ENCODE measurements around the gene GLI2.

GLI2 gene

DNA sequence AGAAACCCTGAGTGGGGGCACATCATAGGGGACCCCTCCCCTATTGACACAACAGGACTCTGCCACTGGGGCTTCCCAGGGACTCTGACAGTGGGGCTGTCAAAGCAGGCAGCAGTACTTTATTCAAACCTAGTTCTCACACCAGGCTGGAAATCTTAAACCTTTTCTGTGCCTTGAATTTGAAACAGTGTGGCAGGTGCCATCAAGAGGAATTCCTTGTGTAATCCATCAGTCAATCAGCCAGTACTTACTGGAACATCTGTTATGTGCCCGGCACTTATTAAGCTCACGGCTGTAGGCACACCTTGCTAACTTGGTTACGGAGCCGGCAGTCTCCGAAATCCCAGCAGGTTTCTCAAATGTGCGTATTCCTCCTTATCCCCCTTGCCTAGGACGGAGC, 12.0 kb downstream of the GLI2 start:
- H3K4me3 ChIP-seq (ENCODE audit: low read length), result no peak overlapping the region
- TF ChIP-seq, protein P1, sequence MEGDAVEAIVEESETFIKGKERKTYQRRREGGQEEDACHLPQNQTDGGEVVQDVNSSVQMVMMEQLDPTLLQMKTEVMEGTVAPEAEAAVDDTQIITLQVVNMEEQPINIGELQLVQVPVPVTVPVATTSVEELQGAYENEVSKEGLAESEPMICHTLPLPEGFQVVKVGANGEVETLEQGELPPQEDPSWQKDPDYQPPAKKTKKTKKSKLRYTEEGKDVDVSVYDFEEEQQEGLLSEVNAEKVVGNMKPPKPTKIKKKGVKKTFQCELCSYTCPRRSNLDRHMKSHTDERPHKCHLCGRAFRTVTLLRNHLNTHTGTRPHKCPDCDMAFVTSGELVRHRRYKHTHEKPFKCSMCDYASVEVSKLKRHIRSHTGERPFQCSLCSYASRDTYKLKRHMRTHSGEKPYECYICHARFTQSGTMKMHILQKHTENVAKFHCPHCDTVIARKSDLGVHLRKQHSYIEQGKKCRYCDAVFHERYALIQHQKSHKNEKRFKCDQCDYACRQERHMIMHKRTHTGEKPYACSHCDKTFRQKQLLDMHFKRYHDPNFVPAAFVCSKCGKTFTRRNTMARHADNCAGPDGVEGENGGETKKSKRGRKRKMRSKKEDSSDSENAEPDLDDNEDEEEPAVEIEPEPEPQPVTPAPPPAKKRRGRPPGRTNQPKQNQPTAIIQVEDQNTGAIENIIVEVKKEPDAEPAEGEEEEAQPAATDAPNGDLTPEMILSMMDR (conservative IDR thresholded peaks at IDR 0.05; ENCODE audit: low read length), result no peak
- DNase-seq (ENCODE audit: low read depth), result no peak

DNA sequence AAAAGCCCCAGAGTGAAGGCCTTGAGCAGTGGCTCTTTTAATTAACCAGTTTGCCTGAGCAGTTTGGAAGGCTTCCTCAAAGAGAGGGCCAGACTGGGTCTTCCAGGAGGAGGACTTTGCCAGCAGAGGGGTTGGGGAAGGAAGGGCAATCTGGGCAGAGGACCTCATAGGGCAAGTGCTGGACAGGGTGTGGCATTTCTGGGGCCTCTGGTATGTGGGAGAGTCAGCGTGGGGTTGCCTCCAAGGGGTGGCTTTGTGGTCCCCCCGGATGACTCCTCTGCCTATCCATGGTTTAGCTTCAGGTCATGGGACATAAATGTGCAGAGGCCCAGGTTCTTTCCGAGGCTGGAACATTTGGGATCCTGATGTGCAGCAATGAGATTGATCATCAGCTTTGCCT, 12.6 kb downstream of the GLI2 start:
- H3K4me3 ChIP-seq (ENCODE audit: low read length), result no peak overlapping the region
- TF ChIP-seq, protein P1 (conservative IDR thresholded peaks at IDR 0.05; ENCODE audit: low read length), result no peak
- DNase-seq (ENCODE audit: low read depth), result no peak

DNA sequence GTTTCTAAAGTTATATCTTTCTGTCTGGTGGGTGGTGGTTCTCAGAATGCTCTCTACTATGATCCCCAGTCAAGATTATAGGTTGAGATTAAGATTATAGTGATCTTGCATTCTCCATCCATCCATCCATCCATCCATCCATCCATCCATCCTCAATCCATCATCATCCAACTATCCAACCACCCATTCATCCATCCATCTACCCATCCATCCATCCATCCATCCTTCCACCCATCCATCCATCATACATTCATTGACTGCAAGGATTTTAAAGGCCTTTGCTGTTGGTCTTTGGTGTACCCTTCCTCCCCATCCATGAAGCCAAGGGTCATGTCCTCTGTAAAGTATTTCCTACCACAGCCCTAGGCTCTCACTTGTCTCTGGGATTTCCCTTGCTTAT, 13.1 kb downstream of the GLI2 start:
- DNase-seq (ENCODE audit: low read depth), result no peak
- no peak overlapping the region for H3K4me3 ChIP-seq (ENCODE audit: low read length)
- TF ChIP-seq, protein P1 (conservative IDR thresholded peaks at IDR 0.05; ENCODE audit: low read length), result no peak

DNA sequence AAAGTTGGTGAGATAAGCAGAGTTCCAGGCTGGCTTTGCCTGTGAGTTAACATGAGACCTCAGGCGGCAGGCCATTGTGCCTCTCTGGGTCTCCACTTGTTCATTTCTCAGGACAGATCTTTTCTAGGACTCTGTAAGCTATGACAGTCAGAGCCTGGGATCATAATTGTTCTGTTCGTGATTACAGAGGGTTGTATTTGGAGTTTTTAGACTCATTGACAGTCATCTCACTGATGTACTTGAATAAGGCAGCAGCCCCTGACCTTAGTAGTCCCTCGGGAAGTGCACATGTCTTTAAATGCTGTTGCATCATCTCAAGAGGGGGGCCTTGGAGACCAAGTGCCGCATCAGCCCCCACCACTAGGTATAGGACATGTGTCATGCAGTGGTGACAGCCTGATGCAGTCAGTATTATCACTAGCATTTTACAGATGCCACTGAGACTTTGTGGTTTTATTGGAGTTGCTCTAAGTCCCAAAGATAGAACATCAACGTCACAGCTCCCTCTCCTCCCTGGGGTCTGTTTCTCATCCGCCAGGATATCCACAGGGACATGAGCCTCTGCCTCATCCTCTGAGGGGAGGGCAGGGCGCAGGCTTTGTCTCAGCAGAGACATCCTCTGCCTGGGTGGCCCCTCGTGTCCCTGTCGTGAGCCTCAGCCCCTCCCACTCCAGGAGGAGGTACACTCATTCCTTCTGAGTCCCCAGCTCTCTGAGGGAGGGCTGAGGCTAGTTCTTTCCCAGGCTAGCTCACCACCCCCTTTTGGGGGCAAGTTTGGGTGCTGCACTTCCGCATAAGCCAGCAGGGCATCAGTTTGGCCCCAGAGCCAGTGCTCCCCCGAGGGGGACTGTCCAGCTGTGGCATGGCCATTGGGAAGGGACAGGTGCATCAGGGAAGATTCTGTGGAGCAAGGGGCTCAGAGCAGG, 14.1 kb downstream of the GLI2 start:
- TF ChIP-seq, protein P1 (conservative IDR thresholded peaks at IDR 0.05; ENCODE audit: low read length), result no peak
- H3K4me3 ChIP-seq (ENCODE audit: low read length), result no peak overlapping the region
- DNase-seq (ENCODE audit: low read depth), result peak; percentile 78

DNA sequence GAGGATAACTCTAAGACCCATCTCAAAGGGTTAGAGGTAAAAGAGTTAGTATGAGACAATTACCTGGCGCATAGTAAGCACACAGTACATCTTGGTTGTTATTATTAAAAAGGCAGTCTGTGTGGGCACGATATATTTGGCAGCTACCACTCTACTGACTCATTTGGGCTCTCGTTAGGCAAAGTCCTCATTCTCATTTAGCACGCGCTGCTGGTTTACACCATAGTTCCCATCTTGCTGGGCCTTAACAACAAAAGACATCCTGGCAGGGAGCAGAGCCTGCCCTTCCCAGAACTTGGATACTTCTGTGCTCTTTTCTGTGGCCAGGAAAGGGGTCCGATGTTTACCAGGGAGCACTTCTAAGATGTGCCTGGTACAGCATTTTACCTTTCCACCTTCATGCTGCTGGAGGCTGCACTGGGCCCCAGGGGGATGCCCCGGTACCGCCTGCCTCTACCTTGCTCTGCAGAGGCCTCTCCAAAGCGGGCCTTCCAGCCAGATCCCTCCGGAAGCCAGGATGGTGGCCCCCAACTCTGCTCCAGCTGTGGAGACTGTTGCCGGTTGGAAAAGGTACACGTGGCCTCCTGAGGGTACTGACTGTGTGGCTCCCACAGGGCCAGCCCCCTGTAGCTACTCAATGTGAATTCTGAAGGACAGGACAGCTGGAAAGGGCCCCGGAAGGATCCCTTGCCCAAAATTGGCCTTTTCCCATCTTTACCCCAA, 15.0 kb downstream of the GLI2 start:
- H3K4me3 ChIP-seq (ENCODE audit: low read length), result no peak overlapping the region
- TF ChIP-seq, protein P1 (conservative IDR thresholded peaks at IDR 0.05; ENCODE audit: low read length), result no peak
- DNase-seq (ENCODE audit: low read depth), result peak; percentile 63

DNA sequence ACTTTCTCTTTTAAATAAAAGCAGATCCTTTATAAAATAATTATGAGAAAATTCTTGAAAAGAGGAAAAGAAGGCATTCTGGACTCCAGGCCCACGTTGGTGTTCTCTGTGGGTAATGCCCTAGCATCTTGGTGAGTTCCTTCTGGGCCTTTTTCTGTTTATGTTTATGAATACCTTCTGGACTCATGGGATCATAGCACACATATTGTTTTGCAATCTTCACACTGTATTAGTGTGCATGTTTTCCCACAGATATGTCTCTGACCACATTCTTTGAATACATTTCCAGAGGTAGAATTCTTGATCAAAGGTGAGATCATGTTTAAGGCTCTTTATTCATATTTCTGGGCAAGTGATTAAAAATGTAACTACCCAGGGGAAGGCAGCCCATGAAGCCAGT, 15.9 kb downstream of the GLI2 start:
- DNase-seq (ENCODE audit: low read depth), result peak; percentile 66
- TF ChIP-seq, protein P1 (conservative IDR thresholded peaks at IDR 0.05; ENCODE audit: low read length), result no peak
- H3K4me3 ChIP-seq (ENCODE audit: low read length), result no peak overlapping the region
